HCT116 (cell line): ENCODE measurements around the gene CTDSP1. TPM values are rescaled to one million over a fixed set of nuclear protein-coding genes. Genes with fewer than 3 reads are reported as not detected.
A peak's percentile ranks its signal among the peaks of the same experiment; 100 is the strongest.

Source experiments
- ATAC-seq: fragments of 200-7000 bp; cut with Tn5 transposase; 2 replicates; pipeline ENCODE4 v1.9.1; 2020; ENCODE audit warnings: mild to moderate bottlenecking, moderate library complexity
- BruUV-seq: library from RNA; stranded (reverse); fragments of 400-500 nt; replicated peaks from 2 replicates; lab custom pipeline; 2021; lab: Mats Ljungman, UMichigan
- CTCF ChIA-PET: fragments of 300-600 bp; sonication (Branson Sonifier 250); formaldehyde crosslinking; loops from one replicate; lab custom pipeline; 2021; ENCODE audit warnings: antibody characterized with exemption; lab: Charles Lee
- POLR2A ChIA-PET: fragments of 300-600, 350-600 bp; sonication (Branson Sonifier 250); formaldehyde crosslinking; loops from one replicate; lab custom pipeline; 2021; ENCODE audit warnings: antibody characterized with exemption; lab: Charles Lee
- RAD21 ChIA-PET, 2 experiments: fragments of 300-600 bp; sonication (Branson Sonifier 250); formaldehyde crosslinking; loops; one replicate each; lab custom pipeline; 2023; ENCODE audit warnings: low total read pairs in 2 of 2; ENCODE audit not compliant: uncharacterized antibody in 2 of 2, unreplicated experiment in 2 of 2, low non-redundant PET in 1 of 2; lab: Charles Lee
- DNase-seq: peaks from one replicate; pipeline ENCODE4 v3.0.0-alpha.2; 2010; ENCODE audit warnings: low read depth, low spot score
- H2AFZ ChIP-seq: fragments of 200-600 bp; shearing (Covaris generic), sonication (generic); 2 replicates; pipeline ENCODE4 v1.6.1; 2017; ENCODE audit warnings: low read depth, mixed run types, mixed read lengths, antibody characterized with exemption, low read length; ENCODE audit not compliant: poor library complexity, severe bottlenecking
- H3K27ac ChIP-seq: 2 replicates; pipeline ENCODE4 v1.5.1; 2012; ENCODE audit warnings: low read depth, low read length
- H3K27me3 ChIP-seq: fragments of 200-600 bp; sonication (generic); 2 replicates; pipeline ENCODE4 v1.6.1; 2016; ENCODE audit warnings: mixed run types, low read length, mixed read lengths; ENCODE audit not compliant: insufficient read depth
- H3K36me3 ChIP-seq, 2 experiments: fragments of 200-500 bp in 1 of 2; fragments of 200-600 bp in 1 of 2; sonication (Bioruptor generic) in 1 of 2; sonication (generic) in 1 of 2; 2 replicates each; pipeline versions ENCODE4 v1.5.1 to v1.6.1; 2014 to 2016; ENCODE audit warnings: low read length in 2 of 2, inconsistent platforms in 1 of 2, mixed read lengths in 1 of 2, mixed run types in 1 of 2; ENCODE audit not compliant: insufficient read depth in 2 of 2, control insufficient read depth in 1 of 2
- H3K4me1 ChIP-seq, 2 experiments: fragments of 200-600 bp in 1 of 2; sonication (generic) in 1 of 2; 2 replicates each; pipeline versions ENCODE4 v1.5.1 to v1.6.1; 2012 to 2017; ENCODE audit warnings: low read length in 2 of 2, inconsistent platforms in 1 of 2, mild to moderate bottlenecking in 1 of 2, mixed read lengths in 1 of 2, mixed run types in 1 of 2, moderate library complexity in 1 of 2; ENCODE audit not compliant: insufficient read depth in 2 of 2, control insufficient read depth in 1 of 2
- H3K4me2 ChIP-seq: fragments of 200-600 bp; sonication (generic); 2 replicates; pipeline ENCODE4 v1.6.1; 2017; ENCODE audit warnings: mixed run types, low read length, mixed read lengths
- H3K4me3 ChIP-seq, 2 experiments: fragments of 200-600 bp in 1 of 2; sonication (generic) in 1 of 2; replicated peaks in 1 of 2; 2 replicates each; pipeline ENCODE4 v1.5.1; 2011 to 2016; ENCODE audit warnings: low read length in 2 of 2, control low read depth in 1 of 2, low read depth in 1 of 2, mild to moderate bottlenecking in 1 of 2, mixed read lengths in 1 of 2, mixed run types in 1 of 2
- H3K79me2 ChIP-seq: fragments of 200-600 bp; sonication (generic); 2 replicates; pipeline ENCODE4 v1.6.1; 2017; ENCODE audit warnings: mild to moderate bottlenecking, mixed run types, low read length, moderate library complexity, mixed read lengths; ENCODE audit not compliant: insufficient read depth
- H3K9ac ChIP-seq: fragments of 200-600 bp; sonication (generic); 2 replicates; pipeline ENCODE4 v1.6.1; 2016; ENCODE audit warnings: low read length, mixed read lengths
- H3K9me2 ChIP-seq: fragments of 200-600 bp; sonication (generic), shearing (Covaris generic); 2 replicates; pipeline ENCODE4 v1.6.1; 2017; ENCODE audit warnings: mixed run types, mild to moderate bottlenecking, moderate library complexity; ENCODE audit not compliant: insufficient read depth
- H3K9me3 ChIP-seq, 2 experiments: fragments of 200-500 bp in 1 of 2; fragments of 200-600 bp in 1 of 2; sonication (Bioruptor generic) in 1 of 2; sonication (generic) in 1 of 2; 2 replicates each; pipeline ENCODE4 v1.6.1; 2014 to 2017; ENCODE audit warnings: low read length in 2 of 2, mixed read lengths in 2 of 2, inconsistent platforms in 1 of 2, low read depth in 1 of 2, mild to moderate bottlenecking in 1 of 2, mixed run types in 1 of 2, moderate library complexity in 1 of 2; ENCODE audit not compliant: control insufficient read depth in 1 of 2, insufficient read depth in 1 of 2
- H4K20me1 ChIP-seq: fragments of 200-600 bp; sonication (generic), shearing (Covaris generic); 2 replicates; pipeline ENCODE4 v1.6.1; 2017; ENCODE audit warnings: mixed run types, mild to moderate bottlenecking, moderate library complexity; ENCODE audit not compliant: insufficient read depth
- POLR2A ChIP-seq: IDR thresholded peaks from 2 replicates; pipeline ENCODE4 v1.7.0; 2011; ENCODE audit warnings: borderline replicate concordance; ENCODE audit not compliant: insufficient read depth, insufficient read length; ENCODE audit errors: extremely low read depth
- RAD21 ChIP-seq: IDR thresholded peaks from 2 replicates; pipeline ENCODE4 v1.6.1; 2012; ENCODE audit warnings: low read depth, mild to moderate bottlenecking
- SIN3A ChIP-seq: IDR thresholded peaks from 2 replicates; pipeline ENCODE4 v1.6.1; 2012; ENCODE audit warnings: low read depth
- ZBTB33 ChIP-seq: IDR thresholded peaks from 2 replicates; pipeline ENCODE4 v1.6.1; 2011; ENCODE audit warnings: mild to moderate bottlenecking, low read length, moderate library complexity; ENCODE audit not compliant: insufficient replicate concordance; ENCODE audit errors: extremely low read depth
- ZFX ChIP-seq: fragments of 450-650 bp; IDR thresholded peaks from 2 replicates; pipeline ENCODE4 v1.6.1; 2017
- intact Hi-C: fragments of 100-400 bp; cut with micrococcal nuclease; formaldehyde crosslinking; loops from 2 replicates; pipeline ENCODE4 v1.10.0; 2022
- total RNA-seq: library from RNA; stranded (reverse); gene quantifications from one replicate; pipeline ENCODE4 v1.2.1, GENCODE V29; 2021; ENCODE audit not compliant: unreplicated experiment

CTDSP1 gene
- total RNA-seq, 1 experiment from 2014 or later = 90.7 TPM

- peak; percentile 32 for TF ChIP-seq ZBTB33
- no peak for TF ChIP-seq RAD21
- peak; percentile 78 for TF ChIP-seq POLR2A
Observed at GRCh38 chr2:218367415-218368149, 32.1 kb upstream of the CTDSP1 start (continued).

- intact Hi-C loops = no loop called here
- Histone ChIP-seq H4K20me1 (no peaks in the 10 kb centered on the region), H3K27me3 (no peaks in the 10 kb centered on the region), H3K4me3 (peak overlapping the region; percentile 69 to 75), H3K79me2 (no peaks in the 10 kb centered on the region), H3K9me3 (0 out of 4 replicates have a peak, but pooled peaks cover 0 to 8% of the 10 kb centered on the region in 2 experiments), H3K36me3 (no peaks in the 10 kb centered on the region), H2AFZ (peak overlapping the region; percentile 18), H3K27ac (peak overlapping the region; percentile 59), H3K9ac (peak overlapping the region; percentile 76), H3K4me1 (peaks cover 0 to 15% of the 10 kb centered on the region in 2 experiments; a peak in 2 of 4 replicates), H3K9me2 (no peaks in the 10 kb centered on the region), H3K4me2 (peak overlapping the region; percentile 91)
- ATAC-seq (peak; percentile 7; the same call in 1 of the 2 replicates), DNase-seq (no peak)
- TSS peak; percentile 88 for BruUV-seq
- TF ChIP-seq ZFX (peak; percentile 24; the same call in 1 of the 2 replicates), SIN3A (no peak)
- POLR2A ChIA-PET = no interaction called here
- CTCF ChIA-PET = no interaction called here
- RAD21 ChIA-PET = no interaction called here
Observed at GRCh38 chr2:218368150-218368528, 31.5 kb upstream of the CTDSP1 start.
